Immature natural killer cell (primary cell): ENCODE measurements around the gene QKI. TPM values are rescaled to one million over a fixed set of nuclear protein-coding genes. Genes with fewer than 3 reads are reported as not detected.

Experiments used
- DNase-seq, 3 donors: peaks; one replicate each; pipeline ENCODE4 v3.0.0; 2022; ENCODE audit warnings: mixed read lengths in 1 of 3
- H3K27ac Mint-ChIP-seq, 6 donors: one replicate each; pipeline ENCODE4 v1.8.0; 2020; ENCODE audit warnings: mixed read lengths in 6 of 6, mild to moderate bottlenecking in 5 of 6, inconsistent platforms in 4 of 6, moderate library complexity in 3 of 6
- H3K27me3 Mint-ChIP-seq, 3 donors: one replicate each; pipeline ENCODE4 v1.8.0; 2020 to 2021; ENCODE audit warnings: low read depth in 3 of 3, mild to moderate bottlenecking in 3 of 3, mixed read lengths in 3 of 3, moderate library complexity in 3 of 3, inconsistent platforms in 1 of 3
- H3K36me3 Mint-ChIP-seq, 3 donors: one replicate each; pipeline ENCODE4 v1.8.0; 2020; ENCODE audit warnings: mixed read lengths in 3 of 3, inconsistent platforms in 2 of 3, mild to moderate bottlenecking in 2 of 3
- H3K4me1 Mint-ChIP-seq, 2 donors: one replicate each; pipeline ENCODE4 v1.8.0; 2020; ENCODE audit warnings: inconsistent platforms in 2 of 2, mild to moderate bottlenecking in 2 of 2, mixed read lengths in 2 of 2, moderate library complexity in 1 of 2
- H3K4me3 Mint-ChIP-seq, 5 donors: one replicate each; pipeline ENCODE4 v1.8.0; 2020; ENCODE audit warnings: mild to moderate bottlenecking in 5 of 5, mixed read lengths in 5 of 5, inconsistent platforms in 3 of 5, moderate library complexity in 3 of 5
- H3K9me3 Mint-ChIP-seq, 6 donors: one replicate each; pipeline ENCODE4 v1.8.0; 2020; ENCODE audit warnings: mild to moderate bottlenecking in 6 of 6, mixed read lengths in 6 of 6, inconsistent platforms in 4 of 6, moderate library complexity in 3 of 6
- polyA plus RNA-seq, 3 donors: library from polyadenylated mRNA; unstranded; fragments of 300-500 nt; fragmentation: Illumina TruSeq; gene quantifications; one replicate each; pipeline ENCODE4 v1.2.3, GENCODE V29; 2021

The QKI gene
- polyA plus RNA-seq, 3 donors from 2014 or later: 12.3 to 29.1 (median 21.1) TPM

GRCh38 chr6:163531122-163531521, 116.6 kb downstream of the QKI start:
- peaks cover 0 to 6% (median 0%) of the 10 kb centered on the region in 3 donors for H3K36me3 Mint-ChIP-seq

GRCh38 chr6:163532526-163533078, 118.1 kb downstream of the QKI start:
- H3K4me1 Mint-ChIP-seq: peaks cover 40 to 76% of the 10 kb centered on the region in 2 donors
- no peaks in the 10 kb centered on the region for H3K27me3 Mint-ChIP-seq
- H3K9me3 Mint-ChIP-seq: no peaks in the 10 kb centered on the region
- no peak overlapping the region for H3K4me3 Mint-ChIP-seq
- H3K27ac Mint-ChIP-seq: no peak overlapping the region
- peaks cover 0 to 6% (median 0%) of the 10 kb centered on the region in 3 donors for H3K36me3 Mint-ChIP-seq
- no peak for DNase-seq

More at GRCh38 chr6:163531122-163531521, 116.6 kb downstream of the QKI start:
- DNase-seq: no peak
- H3K27me3 Mint-ChIP-seq: no peaks in the 10 kb centered on the region
- no peaks in the 10 kb centered on the region for H3K9me3 Mint-ChIP-seq
- peaks cover 46 to 88% of the 10 kb centered on the region in 2 donors for H3K4me1 Mint-ChIP-seq
- no peak overlapping the region for H3K4me3 Mint-ChIP-seq
- no peak overlapping the region for H3K27ac Mint-ChIP-seq

GRCh38 chr6:163533443-163533842, 118.9 kb downstream of the QKI start:
- Mint-ChIP-seq H3K9me3 (peaks cover 0 to 2% (median 0%) of the 10 kb centered on the region in 6 donors), H3K27me3 (no peaks in the 10 kb centered on the region), H3K4me1 (peaks cover 44 to 76% of the 10 kb centered on the region in 2 donors), H3K4me3 (no peak overlapping the region), H3K27ac (no peak overlapping the region), H3K36me3 (peaks cover 0 to 6% (median 3%) of the 10 kb centered on the region in 3 donors)
- DNase-seq: no peak

GRCh38 chr6:163536770-163537169, 122.3 kb downstream of the QKI start:
- no peaks in the 10 kb centered on the region for H3K27me3 Mint-ChIP-seq
- DNase-seq: no peak
- H3K9me3 Mint-ChIP-seq: peaks cover 0 to 2% (median 0%) of the 10 kb centered on the region in 6 donors
- peaks cover 22 to 76% of the 10 kb centered on the region in 2 donors for H3K4me1 Mint-ChIP-seq
- peaks cover 0 to 7% (median 6%) of the 10 kb centered on the region in 3 donors for H3K36me3 Mint-ChIP-seq
- no peak overlapping the region for H3K4me3 Mint-ChIP-seq
- H3K27ac Mint-ChIP-seq: no peak overlapping the region

GRCh38 chr6:163538331-163538730, 123.8 kb downstream of the QKI start:
- H3K4me3 Mint-ChIP-seq: no peak overlapping the region
- no peaks in the 10 kb centered on the region for H3K27me3 Mint-ChIP-seq
- H3K27ac Mint-ChIP-seq: peak overlapping the region in 4 of 6 donors; percentile 1 to 37 (median 8)
- peaks cover 0 to 2% (median 0%) of the 10 kb centered on the region in 6 donors for H3K9me3 Mint-ChIP-seq
- H3K4me1 Mint-ChIP-seq: peaks cover 21 to 68% of the 10 kb centered on the region in 2 donors
- peaks cover 4 to 7% (median 6%) of the 10 kb centered on the region in 3 donors for H3K36me3 Mint-ChIP-seq
- DNase-seq: no peak

GRCh38 chr6:163539101-163539762, 124.7 kb downstream of the QKI start:
- peaks cover 4 to 7% (median 6%) of the 10 kb centered on the region in 3 donors for H3K36me3 Mint-ChIP-seq
- H3K4me1 Mint-ChIP-seq: peaks cover 20 to 59% of the 10 kb centered on the region in 2 donors
- no peak overlapping the region for H3K4me3 Mint-ChIP-seq
- H3K27me3 Mint-ChIP-seq: no peaks in the 10 kb centered on the region
- peak overlapping the region in 2 of 6 donors; percentile 9 to 31 for H3K27ac Mint-ChIP-seq
- peaks cover 0 to 2% (median 0%) of the 10 kb centered on the region in 6 donors for H3K9me3 Mint-ChIP-seq
- no peak for DNase-seq

GRCh38 chr6:163543321-163543720, 128.8 kb downstream of the QKI start:
- Mint-ChIP-seq H3K27me3 (no peaks in the 10 kb centered on the region), H3K4me3 (no peak overlapping the region), H3K4me1 (peaks cover 21 to 54% of the 10 kb centered on the region in 2 donors), H3K9me3 (peaks cover 0 to under 1% (median 0%) of the 10 kb centered on the region in 6 donors), H3K36me3 (peaks cover 0 to 10% (median 9%) of the 10 kb centered on the region in 3 donors), H3K27ac (no peak overlapping the region)
- no peak for DNase-seq

- peaks cover 39 to 54% of the 10 kb centered on the region in 2 donors for H3K4me1 Mint-ChIP-seq
- H3K4me3 Mint-ChIP-seq: no peak overlapping the region
- H3K36me3 Mint-ChIP-seq: peaks cover 0 to 9% (median 4%) of the 10 kb centered on the region in 3 donors
- no peaks in the 10 kb centered on the region for H3K9me3 Mint-ChIP-seq
- peaks cover 0 to 3% (median 0%) of the 10 kb centered on the region in 3 donors for H3K27me3 Mint-ChIP-seq
- no peak overlapping the region for H3K27ac Mint-ChIP-seq
- no peak for DNase-seq
These were observed 130.9 kb downstream of the QKI start for GRCh38 chr6:163545370-163545769.

GRCh38 chr6:163547287-163547686, 132.8 kb downstream of the QKI start:
- H3K9me3 Mint-ChIP-seq: no peaks in the 10 kb centered on the region
- peaks cover 0 to 7% (median 4%) of the 10 kb centered on the region in 3 donors for H3K36me3 Mint-ChIP-seq
- H3K4me1 Mint-ChIP-seq: peaks cover 39 to 48% of the 10 kb centered on the region in 2 donors
- DNase-seq: no peak
- H3K27ac Mint-ChIP-seq: peak overlapping the region in 2 of 6 donors; percentile 5 to 55
- H3K4me3 Mint-ChIP-seq: no peak overlapping the region
- peaks cover 0 to 3% (median 1%) of the 10 kb centered on the region in 3 donors for H3K27me3 Mint-ChIP-seq

GRCh38 chr6:163548624-163549023, 134.1 kb downstream of the QKI start:
- peak overlapping the region; percentile 16 to 81 (median 59) for H3K27ac Mint-ChIP-seq
- peak overlapping the region; percentile 41 to 70 (median 48) for H3K4me3 Mint-ChIP-seq
- DNase-seq: peak in 2 of 3 donors; percentile 5 to 17
- H3K36me3 Mint-ChIP-seq: peaks cover 3 to 6% (median 4%) of the 10 kb centered on the region in 3 donors
- peaks cover 43 to 58% of the 10 kb centered on the region in 2 donors for H3K4me1 Mint-ChIP-seq
- peaks cover 0 to 3% (median 1%) of the 10 kb centered on the region in 3 donors for H3K27me3 Mint-ChIP-seq
- no peaks in the 10 kb centered on the region for H3K9me3 Mint-ChIP-seq

GRCh38 chr6:163554032-163554431, 139.5 kb downstream of the QKI start:
- Mint-ChIP-seq H3K9me3 (no peaks in the 10 kb centered on the region), H3K27ac (peak overlapping the region in 1 of 6 donors; percentile 37), H3K27me3 (peaks cover 0 to 7% (median 2%) of the 10 kb centered on the region in 3 donors), H3K4me1 (peaks cover 44 to 68% of the 10 kb centered on the region in 2 donors), H3K36me3 (peaks cover 11 to 16% (median 12%) of the 10 kb centered on the region in 3 donors), H3K4me3 (no peak overlapping the region)
- no peak for DNase-seq

GRCh38 chr6:163554663-163555062, 140.1 kb downstream of the QKI start:
- Mint-ChIP-seq H3K36me3 (peaks cover 12 to 17% (median 12%) of the 10 kb centered on the region in 3 donors), H3K9me3 (no peaks in the 10 kb centered on the region), H3K4me1 (peaks cover 37 to 63% of the 10 kb centered on the region in 2 donors), H3K27me3 (peaks cover 0 to 7% (median 2%) of the 10 kb centered on the region in 3 donors), H3K4me3 (no peak overlapping the region), H3K27ac (peak overlapping the region in 3 of 6 donors; percentile 13 to 79 (median 27))
- DNase-seq: peak; percentile 34 to 43 (median 40)

- Mint-ChIP-seq H3K27me3 (peaks cover 0 to 3% (median 2%) of the 10 kb centered on the region in 3 donors), H3K4me3 (no peak overlapping the region), H3K27ac (no peak overlapping the region), H3K9me3 (no peaks in the 10 kb centered on the region), H3K4me1 (peaks cover 17 to 26% of the 10 kb centered on the region in 2 donors), H3K36me3 (peaks cover 20 to 29% (median 28%) of the 10 kb centered on the region in 3 donors)
- no peak for DNase-seq
These were observed 145.1 kb downstream of the QKI start for GRCh38 chr6:163559661-163560060.

- peaks cover 0 to 2% (median 0%) of the 10 kb centered on the region in 3 donors for H3K27me3 Mint-ChIP-seq
- H3K27ac Mint-ChIP-seq: peak overlapping the region in 1 of 6 donors; percentile 17
- no peak for DNase-seq
- no peak overlapping the region for H3K4me3 Mint-ChIP-seq
- peaks cover 12 to 27% (median 22%) of the 10 kb centered on the region in 3 donors for H3K36me3 Mint-ChIP-seq
- peaks cover 6 to 8% of the 10 kb centered on the region in 2 donors for H3K4me1 Mint-ChIP-seq
- H3K9me3 Mint-ChIP-seq: no peaks in the 10 kb centered on the region
These were observed 148.8 kb downstream of the QKI start for GRCh38 chr6:163563318-163563717.
